ENCODE results near the gene SPOCK1. TPM values are rescaled to one million over a fixed set of nuclear protein-coding genes. Genes with fewer than 3 reads are reported as not detected.

SPOCK1 gene
- total and polyA plus RNA-seq, 2 experiments from 2014 or later = 5.6 to 10.1 TPM

DNA sequence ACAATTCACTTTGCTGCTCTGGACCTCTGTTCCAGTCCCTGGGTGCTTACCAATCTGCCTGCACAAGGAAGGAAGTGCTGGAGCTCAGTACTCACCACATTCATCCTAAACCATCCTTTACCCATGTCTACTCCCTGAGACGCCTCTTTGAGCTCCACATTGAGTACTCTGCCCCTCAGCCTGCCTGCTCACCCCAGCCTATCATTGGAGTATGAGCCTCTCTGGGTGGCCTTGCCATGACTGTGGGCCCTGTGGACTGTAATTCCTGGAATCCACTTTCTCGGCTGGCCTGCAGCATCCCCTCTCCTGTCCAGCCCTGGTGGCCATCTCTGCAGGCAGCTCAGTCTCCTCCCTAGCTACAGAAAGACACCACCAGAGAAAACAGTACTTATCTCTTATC, 428.6 kb downstream of the SPOCK1 start:
- Histone ChIP-seq H3K36me3 (replicated peaks; ENCODE audit: insufficient read depth, low read depth) (no peaks in the 10 kb centered on the region), H3K79me2 (no peaks in the 10 kb centered on the region), H2AFZ (no peak overlapping the region), H3K27ac (no peak overlapping the region), H4K20me1 (ENCODE audit: insufficient read depth, poor library complexity, severe bottlenecking) (no peaks in the 10 kb centered on the region), H3K9me3 (ENCODE audit: low read depth) (no peaks in the 10 kb centered on the region), H3K9me2 (replicated peaks; ENCODE audit: insufficient read depth) (no peaks in the 10 kb centered on the region), H3K27me3 (no peaks in the 10 kb centered on the region), H3K4me2 (no peak overlapping the region), H3K4me3 (no peak overlapping the region), H3K4me1 (ENCODE audit: insufficient read depth) (no peaks in the 10 kb centered on the region)
- TF ChIP-seq, protein P1, sequence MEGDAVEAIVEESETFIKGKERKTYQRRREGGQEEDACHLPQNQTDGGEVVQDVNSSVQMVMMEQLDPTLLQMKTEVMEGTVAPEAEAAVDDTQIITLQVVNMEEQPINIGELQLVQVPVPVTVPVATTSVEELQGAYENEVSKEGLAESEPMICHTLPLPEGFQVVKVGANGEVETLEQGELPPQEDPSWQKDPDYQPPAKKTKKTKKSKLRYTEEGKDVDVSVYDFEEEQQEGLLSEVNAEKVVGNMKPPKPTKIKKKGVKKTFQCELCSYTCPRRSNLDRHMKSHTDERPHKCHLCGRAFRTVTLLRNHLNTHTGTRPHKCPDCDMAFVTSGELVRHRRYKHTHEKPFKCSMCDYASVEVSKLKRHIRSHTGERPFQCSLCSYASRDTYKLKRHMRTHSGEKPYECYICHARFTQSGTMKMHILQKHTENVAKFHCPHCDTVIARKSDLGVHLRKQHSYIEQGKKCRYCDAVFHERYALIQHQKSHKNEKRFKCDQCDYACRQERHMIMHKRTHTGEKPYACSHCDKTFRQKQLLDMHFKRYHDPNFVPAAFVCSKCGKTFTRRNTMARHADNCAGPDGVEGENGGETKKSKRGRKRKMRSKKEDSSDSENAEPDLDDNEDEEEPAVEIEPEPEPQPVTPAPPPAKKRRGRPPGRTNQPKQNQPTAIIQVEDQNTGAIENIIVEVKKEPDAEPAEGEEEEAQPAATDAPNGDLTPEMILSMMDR (IDR thresholded peaks at IDR 0.05; ENCODE audit: poor library complexity) = no peak
- TF ChIP-seq EZH2phosphoT487 (IDR thresholded peaks at IDR 0.05; ENCODE audit: low read depth, severe bottlenecking, unreplicated experiment) (no peak), EZH2 (IDR thresholded peaks at IDR 0.05; ENCODE audit: borderline replicate concordance) (no peak)
- WGBS (ENCODE audit: low lambda C conversion rate, missing lambda C conversion rate) = 84% methylated on average over 2 of the region's 2 CpGs
- no peak for DNase-seq (ENCODE audit: low spot score)

DNA sequence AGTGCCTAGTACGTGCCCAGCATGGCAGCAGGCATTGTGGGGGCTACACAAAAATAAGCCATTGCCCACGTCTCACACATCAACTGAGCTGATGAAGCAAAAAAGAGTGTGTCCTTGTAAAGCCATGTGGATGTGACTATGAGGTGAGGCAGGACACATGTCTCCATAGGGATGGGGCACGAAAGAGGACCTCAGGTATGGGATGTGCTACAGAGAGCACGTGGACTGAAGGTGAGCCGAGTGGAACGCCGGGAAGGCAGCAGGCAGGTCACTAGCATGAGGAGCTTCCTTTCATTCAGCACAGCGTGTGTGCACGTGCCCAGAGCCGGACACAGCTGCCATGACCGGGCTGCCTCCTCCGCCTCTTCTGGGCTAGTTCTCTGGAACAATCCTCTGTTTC, 429.8 kb downstream of the SPOCK1 start:
- Histone ChIP-seq H3K36me3 (replicated peaks; ENCODE audit: insufficient read depth, low read depth) (no peaks in the 10 kb centered on the region), H2AFZ (no peak overlapping the region), H3K9me3 (ENCODE audit: low read depth) (no peaks in the 10 kb centered on the region), H3K9me2 (replicated peaks; ENCODE audit: insufficient read depth) (no peaks in the 10 kb centered on the region), H3K4me3 (no peak overlapping the region), H3K4me2 (no peak overlapping the region), H3K79me2 (no peaks in the 10 kb centered on the region), H4K20me1 (ENCODE audit: insufficient read depth, poor library complexity, severe bottlenecking) (no peaks in the 10 kb centered on the region), H3K4me1 (ENCODE audit: insufficient read depth) (no peaks in the 10 kb centered on the region), H3K27ac (no peak overlapping the region), H3K27me3 (no peaks in the 10 kb centered on the region)
- WGBS (ENCODE audit: low lambda C conversion rate, missing lambda C conversion rate) = 91% methylated on average over 12 of the region's 12 CpGs
- no peak for DNase-seq (ENCODE audit: low spot score)
- TF ChIP-seq EZH2 (IDR thresholded peaks at IDR 0.05; ENCODE audit: borderline replicate concordance) (no peak), EZH2phosphoT487 (IDR thresholded peaks at IDR 0.05; ENCODE audit: low read depth, severe bottlenecking, unreplicated experiment) (no peak)
- TF ChIP-seq, protein P1 (IDR thresholded peaks at IDR 0.05; ENCODE audit: poor library complexity) = no peak

DNA sequence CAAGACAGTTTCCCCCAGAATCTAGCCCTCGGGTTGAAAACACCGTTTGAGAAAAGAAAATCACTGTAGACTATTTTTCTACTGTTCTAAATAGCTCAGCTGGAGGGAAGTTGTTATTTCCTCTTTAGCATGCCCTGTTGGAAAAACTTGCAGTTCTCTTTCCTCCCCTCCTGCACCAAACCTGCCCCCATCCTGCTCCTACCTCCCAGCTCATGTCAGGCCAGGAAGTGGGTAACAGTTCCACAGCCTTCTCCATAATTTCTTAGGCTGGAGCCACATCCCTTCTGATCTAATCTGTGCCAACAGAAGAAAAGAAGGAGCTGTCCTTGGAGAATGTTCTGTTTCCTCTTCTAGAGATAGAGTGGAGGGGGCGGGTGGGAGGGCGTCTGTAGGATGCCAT, 437.7 kb downstream of the SPOCK1 start:
- DNase-seq (ENCODE audit: low spot score) = no peak
- 75% methylated on average over 4 of the region's 4 CpGs for WGBS (ENCODE audit: low lambda C conversion rate, missing lambda C conversion rate)

More for the DNA sequence above, 437.7 kb downstream of the SPOCK1 start:
- no peaks in the 10 kb centered on the region for H3K79me2 ChIP-seq
- H3K27ac ChIP-seq = no peak overlapping the region
- H3K4me3 ChIP-seq = no peak overlapping the region
- H3K27me3 ChIP-seq = no peaks in the 10 kb centered on the region
- no peak overlapping the region for H3K4me2 ChIP-seq
- H4K20me1 ChIP-seq (ENCODE audit: insufficient read depth, poor library complexity, severe bottlenecking) = no peaks in the 10 kb centered on the region
- H3K36me3 ChIP-seq (replicated peaks; ENCODE audit: insufficient read depth, low read depth) = no peaks in the 10 kb centered on the region
- no peak overlapping the region for H2AFZ ChIP-seq
- no peaks in the 10 kb centered on the region for H3K9me2 ChIP-seq (replicated peaks; ENCODE audit: insufficient read depth)
- H3K4me1 ChIP-seq (ENCODE audit: insufficient read depth) = no peaks in the 10 kb centered on the region
- TF ChIP-seq EZH2 (IDR thresholded peaks at IDR 0.05; ENCODE audit: borderline replicate concordance) = no peak
- TF ChIP-seq, protein P1 (IDR thresholded peaks at IDR 0.05; ENCODE audit: poor library complexity) = no peak
- no peak for TF ChIP-seq EZH2phosphoT487 (IDR thresholded peaks at IDR 0.05; ENCODE audit: low read depth, severe bottlenecking, unreplicated experiment)
- H3K9me3 ChIP-seq (ENCODE audit: low read depth) = no peaks in the 10 kb centered on the region

Data from hepatocyte (in vitro differentiated cells).